GM23338 (cell line): ENCODE results near the gene DCAF5. TPM values are rescaled to one million over a fixed set of nuclear protein-coding genes. Genes with fewer than 3 reads are reported as not detected.

Source experiments
- ATAC-seq: fragments of 200-7000 bp; cut with Tn5 transposase; 3 replicates; pipeline ENCODE4 v1.9.1; 2020
- DNase-seq: peaks from one replicate; pipeline ENCODE4 v3.0.0-alpha.2; 2015; ENCODE audit warnings: low spot score
- H2AFZ ChIP-seq: fragments of 200-600 bp; sonication (generic); 2 replicates; pipeline ENCODE4 v1.8.0; 2016; ENCODE audit warnings: antibody characterized with exemption, mild to moderate bottlenecking, moderate library complexity
- H3F3A ChIP-seq: fragments of 200-600 bp; sonication (generic); replicated peaks from 2 replicates; pipeline ENCODE4 v1.8.0; 2017; ENCODE audit warnings: antibody characterized with exemption, mixed run types, low read depth
- H3K27ac ChIP-seq: fragments of 200-600 bp; sonication (generic); 2 replicates; pipeline ENCODE4 v1.6.1; 2016; ENCODE audit warnings: low read depth
- H3K27me3 ChIP-seq: fragments of 200-600 bp; sonication (generic); 2 replicates; pipeline ENCODE4 v1.8.0; 2016; ENCODE audit warnings: mild to moderate bottlenecking, mixed run types, moderate library complexity; ENCODE audit not compliant: insufficient read depth
- H3K36me3 ChIP-seq: fragments of 200-600 bp; sonication (generic); 2 replicates; pipeline ENCODE4 v1.8.0; 2016; ENCODE audit warnings: mild to moderate bottlenecking; ENCODE audit not compliant: insufficient read depth
- H3K4me1 ChIP-seq: fragments of 200-600 bp; sonication (generic); 2 replicates; pipeline ENCODE4 v1.8.0; 2016; ENCODE audit warnings: mild to moderate bottlenecking, moderate library complexity; ENCODE audit not compliant: insufficient read depth
- H3K4me2 ChIP-seq: fragments of 200-600 bp; sonication (generic); 2 replicates; pipeline ENCODE4 v1.7.1; 2017; ENCODE audit warnings: mixed run types
- H3K4me3 ChIP-seq: fragments of 200-600 bp; sonication (generic); 2 replicates; pipeline ENCODE4 v1.6.1; 2016; ENCODE audit warnings: mixed run types
- H3K79me2 ChIP-seq: fragments of 200-600 bp; sonication (generic); replicated peaks from 2 replicates; pipeline ENCODE4 v1.8.0; 2017; ENCODE audit warnings: mild to moderate bottlenecking; ENCODE audit not compliant: insufficient read depth
- H3K9me2 ChIP-seq: fragments of 200-600 bp; sonication (generic); 2 replicates; pipeline ENCODE4 v1.8.0; 2017; ENCODE audit not compliant: insufficient read depth
- H4K20me1 ChIP-seq: fragments of 200-600 bp; sonication (generic); replicated peaks from 2 replicates; pipeline ENCODE4 v1.8.0; 2017; ENCODE audit warnings: mild to moderate bottlenecking; ENCODE audit not compliant: insufficient read depth
- H3K27ac Mint-ChIP-seq: 2 replicates; pipeline ENCODE4 v1.8.0; 2020; ENCODE audit warnings: inconsistent platforms, mild to moderate bottlenecking, moderate library complexity, mixed read lengths
- H3K27me3 Mint-ChIP-seq: 3 replicates; pipeline ENCODE4 v1.8.0; 2022; ENCODE audit warnings: low read depth, mild to moderate bottlenecking, moderate library complexity, mixed read lengths, inconsistent platforms; ENCODE audit not compliant: insufficient read depth, poor library complexity
- H3K36me3 Mint-ChIP-seq: 3 replicates; pipeline ENCODE4 v1.8.0; 2021; ENCODE audit warnings: low read depth, mild to moderate bottlenecking, inconsistent platforms, moderate library complexity, mixed read lengths
- H3K4me1 Mint-ChIP-seq: 3 replicates; pipeline ENCODE4 v1.8.0; 2020; ENCODE audit warnings: mild to moderate bottlenecking, inconsistent platforms, mixed read lengths
- H3K4me3 Mint-ChIP-seq: 3 replicates; pipeline ENCODE4 v1.8.0; 2021; ENCODE audit warnings: moderate library complexity, mild to moderate bottlenecking, inconsistent platforms, mixed read lengths
- H3K9me3 Mint-ChIP-seq: 3 replicates; pipeline ENCODE4 v1.8.0; 2020; ENCODE audit warnings: moderate library complexity, mild to moderate bottlenecking, inconsistent platforms, mixed read lengths
- CREB1 ChIP-seq: fragments of 250-450 bp; sonication (Bioruptor Pico); IDR thresholded peaks from 2 replicates; pipeline ENCODE4 v1.5.0; 2020; ENCODE audit warnings: low read depth, mild to moderate bottlenecking, moderate library complexity
- EZH2 ChIP-seq: fragments of 200-600 bp; sonication (generic); IDR thresholded peaks from one replicate; pipeline ENCODE4 v1.8.0; 2017; ENCODE audit warnings: antibody characterized with exemption, mild to moderate bottlenecking, low read depth; ENCODE audit not compliant: unreplicated experiment
- EZH2phosphoT487 ChIP-seq: fragments of 200-600 bp; sonication (generic); IDR thresholded peaks from one replicate; pipeline ENCODE4 v1.8.1; 2018; ENCODE audit warnings: antibody characterized with exemption; ENCODE audit not compliant: unreplicated experiment
- JUNB ChIP-seq: IDR thresholded peaks from one replicate; pipeline ENCODE4 v1.6.1; 2016; ENCODE audit warnings: antibody characterized with exemption; ENCODE audit not compliant: unreplicated experiment
- NANOG ChIP-seq: IDR thresholded peaks from 2 replicates; pipeline ENCODE4 v1.6.1; 2016; ENCODE audit warnings: antibody characterized with exemption, borderline replicate concordance
- POLR2AphosphoS5 ChIP-seq: IDR thresholded peaks from 2 replicates; pipeline ENCODE4 v1.6.1; 2016; ENCODE audit warnings: antibody characterized with exemption, low read depth
- STAT1 ChIP-seq: IDR thresholded peaks from one replicate; pipeline ENCODE4 v1.6.1; 2016; ENCODE audit warnings: antibody characterized with exemption; ENCODE audit not compliant: unreplicated experiment
- ZNF114 ChIP-seq: fragments of 250-450 bp; sonication (Bioruptor Pico); IDR thresholded peaks from 2 replicates; pipeline ENCODE4 v1.5.0; 2020; ENCODE audit warnings: mild to moderate bottlenecking, moderate library complexity
- ZNF331 ChIP-seq: fragments of 250-450 bp; sonication (Bioruptor Pico); IDR thresholded peaks from 2 replicates; pipeline ENCODE4 v1.5.0; 2020; ENCODE audit warnings: low read depth, mild to moderate bottlenecking, moderate library complexity
- polyA plus RNA-seq: library from polyadenylated mRNA; unstranded; fragments of >200 nt; fragmentation: Nextera tagmentation; extraction: Ambion mirVana; gene quantifications from 2 replicates; pipeline ENCODE4 v1.2.1, GENCODE V29; 2016
- total RNA-seq: library from RNA; depleted of rRNA; stranded (reverse); fragments of >200 nt; shearing (Covaris generic); gene quantifications from 2 replicates; pipeline ENCODE4 v1.2.3, GENCODE V29; 2014
- TF ChIP-seq, protein P1 (sequence below): IDR thresholded peaks from one replicate; pipeline ENCODE4 v1.6.1; 2018; ENCODE audit warnings: antibody characterized with exemption; ENCODE audit not compliant: unreplicated experiment
- TF ChIP-seq, protein P2 (sequence below), 2 experiments: fragments of 200-600 bp in 1 of 2; sonication (generic) in 1 of 2; conservative IDR thresholded peaks; 2 replicates each; pipeline versions ENCODE4 v1.5.1 to v1.6.1; 2016 to 2017; ENCODE audit warnings: antibody characterized with exemption in 2 of 2, low read depth in 2 of 2, mild to moderate bottlenecking in 2 of 2, moderate library complexity in 1 of 2

Gene DCAF5
- total and polyA plus RNA-seq, 2 experiments from 2014 or later = 14.0 to 15.2 TPM

DNA sequence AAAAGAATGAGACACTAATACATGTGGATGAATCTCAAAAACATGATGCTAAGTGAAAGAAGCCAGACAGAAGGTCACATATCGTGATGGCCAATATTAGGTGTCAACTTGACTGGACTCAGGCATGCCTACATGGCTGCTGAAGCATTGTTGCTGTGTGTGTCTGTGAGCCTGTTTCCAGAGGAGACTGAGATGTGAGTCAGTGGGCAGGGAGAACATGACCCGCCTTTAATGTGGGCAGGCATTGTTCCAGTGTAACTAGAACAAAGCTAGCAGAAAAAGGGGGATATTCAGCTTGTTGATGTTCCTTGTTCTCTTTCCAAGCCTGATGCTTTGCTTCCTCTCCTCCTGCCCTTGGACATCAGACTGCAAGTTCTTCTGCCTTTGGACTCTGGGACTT is 47.6 kb downstream of the DCAF5 start:
- Histone ChIP-seq H3K4me2 (no peak overlapping the region), H2AFZ (no peak overlapping the region), H4K20me1 (no peaks in the 10 kb centered on the region), H3K4me1 (no peaks in the 10 kb centered on the region), H3K36me3 (no peaks in the 10 kb centered on the region), H3K4me3 (no peak overlapping the region), H3K9me2 (no peaks in the 10 kb centered on the region), H3K27ac (no peak overlapping the region), H3F3A (no peaks in the 10 kb centered on the region), H3K79me2 (no peaks in the 10 kb centered on the region), H3K27me3 (no peaks in the 10 kb centered on the region)
- H3K9me3 Mint-ChIP-seq = no peaks in the 10 kb centered on the region
- peaks cover 3% of the 10 kb centered on the region; the same call in 1 of the 3 replicates for H3K36me3 Mint-ChIP-seq
- peaks cover 1% of the 10 kb centered on the region for H3K27me3 Mint-ChIP-seq
- no peak overlapping the region for H3K4me3 Mint-ChIP-seq
- DNase-seq (no peak), ATAC-seq (no peak)
- no peak overlapping the region for H3K27ac Mint-ChIP-seq
- TF ChIP-seq EZH2phosphoT487 (no peak), STAT1 (no peak), POLR2AphosphoS5 (no peak), CREB1 (CRISPR knock-in tag) (no peak), ZNF114 (no peak), JUNB (no peak), NANOG (no peak), EZH2 (no peak), ZNF331 (CRISPR knock-in tag) (no peak)
- TF ChIP-seq, protein P1, sequence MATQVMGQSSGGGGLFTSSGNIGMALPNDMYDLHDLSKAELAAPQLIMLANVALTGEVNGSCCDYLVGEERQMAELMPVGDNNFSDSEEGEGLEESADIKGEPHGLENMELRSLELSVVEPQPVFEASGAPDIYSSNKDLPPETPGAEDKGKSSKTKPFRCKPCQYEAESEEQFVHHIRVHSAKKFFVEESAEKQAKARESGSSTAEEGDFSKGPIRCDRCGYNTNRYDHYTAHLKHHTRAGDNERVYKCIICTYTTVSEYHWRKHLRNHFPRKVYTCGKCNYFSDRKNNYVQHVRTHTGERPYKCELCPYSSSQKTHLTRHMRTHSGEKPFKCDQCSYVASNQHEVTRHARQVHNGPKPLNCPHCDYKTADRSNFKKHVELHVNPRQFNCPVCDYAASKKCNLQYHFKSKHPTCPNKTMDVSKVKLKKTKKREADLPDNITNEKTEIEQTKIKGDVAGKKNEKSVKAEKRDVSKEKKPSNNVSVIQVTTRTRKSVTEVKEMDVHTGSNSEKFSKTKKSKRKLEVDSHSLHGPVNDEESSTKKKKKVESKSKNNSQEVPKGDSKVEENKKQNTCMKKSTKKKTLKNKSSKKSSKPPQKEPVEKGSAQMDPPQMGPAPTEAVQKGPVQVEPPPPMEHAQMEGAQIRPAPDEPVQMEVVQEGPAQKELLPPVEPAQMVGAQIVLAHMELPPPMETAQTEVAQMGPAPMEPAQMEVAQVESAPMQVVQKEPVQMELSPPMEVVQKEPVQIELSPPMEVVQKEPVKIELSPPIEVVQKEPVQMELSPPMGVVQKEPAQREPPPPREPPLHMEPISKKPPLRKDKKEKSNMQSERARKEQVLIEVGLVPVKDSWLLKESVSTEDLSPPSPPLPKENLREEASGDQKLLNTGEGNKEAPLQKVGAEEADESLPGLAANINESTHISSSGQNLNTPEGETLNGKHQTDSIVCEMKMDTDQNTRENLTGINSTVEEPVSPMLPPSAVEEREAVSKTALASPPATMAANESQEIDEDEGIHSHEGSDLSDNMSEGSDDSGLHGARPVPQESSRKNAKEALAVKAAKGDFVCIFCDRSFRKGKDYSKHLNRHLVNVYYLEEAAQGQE = no peak
- peaks cover 4% of the 10 kb centered on the region; the same call in 2 of the 3 replicates for H3K4me1 Mint-ChIP-seq

DNA sequence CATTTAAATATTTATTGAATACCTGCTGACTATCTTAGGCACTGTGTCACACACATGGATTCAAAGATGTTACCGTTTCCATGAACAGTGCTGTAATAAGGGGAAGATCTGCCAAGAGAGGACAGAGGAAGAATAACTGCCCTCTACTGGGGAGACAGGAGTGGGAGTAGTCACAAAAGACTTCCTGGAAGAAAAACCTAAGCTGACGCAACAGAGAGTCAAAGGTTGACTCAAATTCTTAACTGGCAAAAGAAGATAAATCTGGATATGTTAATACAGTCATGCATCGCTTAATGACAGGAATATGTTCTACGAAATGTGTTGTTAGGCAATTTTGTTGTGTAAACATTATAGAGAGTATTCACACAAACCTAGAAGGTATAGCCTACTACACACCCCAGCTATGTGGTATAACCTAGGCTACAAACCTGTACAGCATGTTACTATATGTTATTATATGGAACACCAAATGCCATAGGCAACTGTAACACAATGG is 51.5 kb downstream of the DCAF5 start:
- TF ChIP-seq, protein P2, sequence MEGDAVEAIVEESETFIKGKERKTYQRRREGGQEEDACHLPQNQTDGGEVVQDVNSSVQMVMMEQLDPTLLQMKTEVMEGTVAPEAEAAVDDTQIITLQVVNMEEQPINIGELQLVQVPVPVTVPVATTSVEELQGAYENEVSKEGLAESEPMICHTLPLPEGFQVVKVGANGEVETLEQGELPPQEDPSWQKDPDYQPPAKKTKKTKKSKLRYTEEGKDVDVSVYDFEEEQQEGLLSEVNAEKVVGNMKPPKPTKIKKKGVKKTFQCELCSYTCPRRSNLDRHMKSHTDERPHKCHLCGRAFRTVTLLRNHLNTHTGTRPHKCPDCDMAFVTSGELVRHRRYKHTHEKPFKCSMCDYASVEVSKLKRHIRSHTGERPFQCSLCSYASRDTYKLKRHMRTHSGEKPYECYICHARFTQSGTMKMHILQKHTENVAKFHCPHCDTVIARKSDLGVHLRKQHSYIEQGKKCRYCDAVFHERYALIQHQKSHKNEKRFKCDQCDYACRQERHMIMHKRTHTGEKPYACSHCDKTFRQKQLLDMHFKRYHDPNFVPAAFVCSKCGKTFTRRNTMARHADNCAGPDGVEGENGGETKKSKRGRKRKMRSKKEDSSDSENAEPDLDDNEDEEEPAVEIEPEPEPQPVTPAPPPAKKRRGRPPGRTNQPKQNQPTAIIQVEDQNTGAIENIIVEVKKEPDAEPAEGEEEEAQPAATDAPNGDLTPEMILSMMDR (conservative IDR thresholded peaks at IDR 0.05; ENCODE audit: low read depth in 2 of 2) = peak; percentile 71 to 72
- TF ChIP-seq STAT1 (no peak), NANOG (no peak)
- Mint-ChIP-seq H3K27me3 (no peaks in the 10 kb centered on the region), H3K27ac (no peak overlapping the region), H3K9me3 (no peaks in the 10 kb centered on the region), H3K36me3 (no peaks in the 10 kb centered on the region), H3K4me3 (no peak overlapping the region), H3K4me1 (peaks cover 17% of the 10 kb centered on the region)
- H3K9me2 ChIP-seq = no peaks in the 10 kb centered on the region
- no peaks in the 10 kb centered on the region for H4K20me1 ChIP-seq
- DNase-seq (peak; percentile 64), ATAC-seq (peak; percentile 70)
- 0 out of 2 replicates have a peak overlapping the region, but pooled peaks have one; percentile 3 for H3K27ac ChIP-seq
- no peaks in the 10 kb centered on the region for H3K27me3 ChIP-seq
- H3K4me2 ChIP-seq = no peak overlapping the region
- H3K79me2 ChIP-seq = no peaks in the 10 kb centered on the region
- no peak overlapping the region for H2AFZ ChIP-seq
- H3K36me3 ChIP-seq = no peaks in the 10 kb centered on the region
- no peaks in the 10 kb centered on the region for H3F3A ChIP-seq
- H3K4me1 ChIP-seq = 0 out of 2 replicates have a peak, but pooled peaks cover 3% of the 10 kb centered on the region
- no peak overlapping the region for H3K4me3 ChIP-seq
